Activated CD8-positive, alpha-beta memory T cell treated with anti-CD3 and anti-CD28 coated beads for 36 hours (primary cell): ENCODE data around the gene FBXL7. TPM values are rescaled to one million over a fixed set of nuclear protein-coding genes. Genes with fewer than 3 reads are reported as not detected.

Experiments
- CTCF ChIA-PET: fragments of 350-600 bp; sonication (Branson Sonifier 250); formaldehyde crosslinking; loops from one replicate; lab custom pipeline; 2021; ENCODE audit warnings: antibody characterized with exemption; lab: Charles Lee
- POLR2A ChIA-PET: fragments of 350-600 bp; sonication (Branson Sonifier 250); formaldehyde crosslinking; loops from one replicate; lab custom pipeline; 2021; ENCODE audit warnings: antibody characterized with exemption; lab: Charles Lee
- total RNA-seq, 2 experiments: library from RNA; stranded (reverse); gene quantifications; one replicate each; pipeline ENCODE4 v1.2.3, GENCODE V29; 2021

Gene FBXL7
- total RNA-seq, 2 experiments from 2014 or later: not detected

DNA sequence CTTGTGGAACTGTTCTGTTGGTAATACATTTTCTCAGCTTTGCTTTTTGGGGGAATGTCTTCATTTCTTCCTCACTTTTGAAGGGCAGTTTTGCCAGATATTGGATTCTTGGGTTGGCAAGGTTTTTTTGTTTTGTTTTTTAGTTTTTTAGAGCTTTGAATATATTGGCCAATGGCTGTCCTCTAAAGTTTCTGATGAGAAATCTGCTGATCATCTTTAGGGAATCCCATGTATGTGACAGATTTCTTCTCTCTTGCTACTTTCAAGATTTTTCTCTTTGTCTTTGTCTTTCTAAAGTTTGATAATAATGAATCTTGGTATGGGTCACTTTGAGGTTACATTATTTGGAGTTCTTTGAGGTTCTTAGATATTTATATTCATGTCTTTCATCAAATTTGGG lies 227.4 kb downstream of the FBXL7 start:
- ChIA-PET POLR2A (no interaction called here), CTCF (no interaction called here)

DNA sequence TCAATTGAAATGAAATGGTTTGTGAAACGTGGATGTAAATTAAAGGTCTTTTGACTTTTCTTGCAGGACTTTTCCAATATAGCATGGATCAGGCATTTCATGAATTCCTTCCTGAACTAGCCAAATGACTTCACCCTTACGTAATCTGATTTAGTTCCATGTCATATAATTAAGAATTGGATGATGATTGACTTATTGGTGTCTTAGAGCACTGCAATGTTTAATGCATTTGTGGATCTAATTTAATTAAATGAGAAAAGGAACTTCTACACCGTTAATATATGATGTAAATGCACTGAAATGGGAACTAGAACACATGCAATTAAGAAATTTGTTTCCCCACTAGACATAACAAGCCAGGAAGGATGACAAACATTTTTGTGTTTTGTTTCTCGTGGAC lies 228.8 kb downstream of the FBXL7 start:
- ChIA-PET POLR2A (no interaction called here), CTCF (no interaction called here)

- CTCF ChIA-PET: no interaction called here
Observed at GRCh38 chr5:15731699-15732098, 231.7 kb downstream of the FBXL7 start.

DNA sequence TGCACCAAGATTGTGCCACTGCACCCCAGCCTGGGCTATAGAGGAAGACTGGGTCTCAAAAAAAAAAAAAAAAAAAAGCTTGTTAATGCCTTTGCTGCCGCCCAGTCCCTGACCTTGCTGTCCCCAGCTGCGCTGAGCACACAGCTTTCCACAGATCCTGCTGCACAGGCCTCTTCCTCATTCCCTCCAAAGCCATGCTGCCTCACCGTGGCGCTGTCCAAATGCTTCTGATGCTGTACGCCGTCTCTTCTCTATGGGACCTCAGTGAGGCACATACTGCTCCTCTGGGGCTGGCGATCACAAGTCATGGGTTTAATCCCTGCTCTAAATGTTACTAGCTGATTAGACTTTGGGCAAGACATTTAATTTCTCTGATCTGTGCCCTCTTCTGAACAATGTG lies 234.1 kb downstream of the FBXL7 start:
- ChIA-PET POLR2A (interaction anchor here (0.6 kb wide), 1 partner anchor 1201 kb away, joined by 6 read pairs; no protein-coding TSS in a partner anchor), CTCF (no interaction called here)

More at GRCh38 chr5:15731699-15732098, 231.7 kb downstream of the FBXL7 start:
- POLR2A ChIA-PET: no interaction called here

- POLR2A ChIA-PET: no interaction called here
- CTCF ChIA-PET: no interaction called here
Observed at GRCh38 chr5:15737036-15737821, 237.2 kb downstream of the FBXL7 start.

GRCh38 chr5:15737871-15738664 lies 238.1 kb downstream of the FBXL7 start:
- ChIA-PET POLR2A (no interaction called here), CTCF (no interaction called here)

GRCh38 chr5:15740383-15740782 lies 240.4 kb downstream of the FBXL7 start:
- ChIA-PET CTCF (no interaction called here), POLR2A (no interaction called here)

GRCh38 chr5:15741591-15741990 lies 241.6 kb downstream of the FBXL7 start:
- CTCF ChIA-PET: no interaction called here
- POLR2A ChIA-PET: interaction anchor here (0.7 kb wide), 1 partner anchor 135 kb away, joined by 3 read pairs; no protein-coding TSS in a partner anchor

DNA sequence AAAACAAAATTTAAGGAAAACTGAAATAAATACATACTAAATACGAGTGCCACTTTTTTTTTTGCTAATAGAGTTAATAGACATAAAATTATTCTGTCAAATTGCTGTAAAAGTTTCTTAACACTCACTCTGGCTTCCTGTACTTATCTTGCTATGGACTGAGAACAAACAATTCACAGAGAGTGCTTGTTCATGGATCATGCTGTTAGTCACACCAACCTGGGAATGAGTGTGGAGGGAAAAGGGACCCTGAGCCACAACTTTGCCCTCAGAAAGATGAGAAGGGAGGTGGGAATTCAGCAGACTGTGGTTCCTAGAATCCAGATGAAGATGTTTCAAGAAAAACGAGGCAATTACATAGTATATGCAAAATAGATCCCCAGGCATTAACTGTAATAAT lies 246.9 kb downstream of the FBXL7 start:
- ChIA-PET POLR2A (no interaction called here), CTCF (no interaction called here)

DNA sequence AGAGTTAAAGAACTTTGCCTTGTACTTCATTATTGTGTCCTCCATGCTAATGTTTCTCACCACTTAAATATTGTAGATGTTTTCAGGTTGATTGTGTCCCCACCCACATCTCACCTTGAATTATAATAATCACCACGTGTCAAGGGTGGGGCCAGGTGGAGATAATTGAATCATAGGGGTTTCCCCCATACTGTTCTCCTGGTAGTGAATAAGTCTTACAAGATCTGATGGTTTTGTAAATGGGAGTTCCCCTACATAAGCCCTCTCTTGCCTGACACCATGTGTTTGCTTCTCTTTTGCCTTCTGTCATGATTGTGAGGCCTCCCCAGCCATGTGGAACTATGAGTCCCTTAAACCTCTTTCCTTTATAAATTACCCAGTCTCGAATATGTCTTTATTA lies 248.3 kb downstream of the FBXL7 start:
- POLR2A ChIA-PET: no interaction called here
- CTCF ChIA-PET: no interaction called here

DNA sequence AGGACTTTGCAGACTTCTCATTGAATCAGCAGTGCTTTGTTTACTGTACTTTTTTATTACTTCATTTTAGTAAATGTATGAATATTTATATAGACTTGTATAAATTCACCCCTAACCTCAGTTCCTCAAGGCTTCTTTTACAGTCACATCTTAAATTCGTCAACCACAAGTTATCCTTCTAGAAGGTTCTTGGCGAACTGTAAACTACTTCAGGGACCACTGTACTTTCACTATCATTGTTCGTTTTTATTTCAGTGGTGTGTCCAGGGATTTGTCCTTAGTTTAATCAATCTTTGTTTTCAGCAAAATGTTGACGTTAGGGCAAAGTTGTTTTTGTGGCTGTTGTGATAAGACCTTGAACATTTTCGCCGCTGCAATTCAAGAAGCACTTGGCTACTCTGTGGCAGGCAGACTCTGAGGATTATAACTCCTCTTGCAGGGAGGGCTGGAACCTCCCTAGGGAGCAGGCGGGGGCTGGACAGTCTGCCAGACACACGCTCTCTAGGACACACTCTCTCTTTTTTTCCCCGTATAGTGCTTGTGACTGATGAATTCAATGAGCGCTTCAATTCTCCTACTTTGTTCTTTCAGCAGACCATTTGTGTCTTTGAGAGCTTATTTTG lies 252.8 kb downstream of the FBXL7 start:
- ChIA-PET POLR2A (no interaction called here), CTCF (no interaction called here)

GRCh38 chr5:15753752-15754151 lies 253.8 kb downstream of the FBXL7 start:
- ChIA-PET CTCF (no interaction called here), POLR2A (no interaction called here)

GRCh38 chr5:15757103-15757502 lies 257.1 kb downstream of the FBXL7 start:
- ChIA-PET CTCF (no interaction called here), POLR2A (no interaction called here)

- CTCF ChIA-PET: no interaction called here
- POLR2A ChIA-PET: no interaction called here
Observed at GRCh38 chr5:15757619-15758018, 257.6 kb downstream of the FBXL7 start.

DNA sequence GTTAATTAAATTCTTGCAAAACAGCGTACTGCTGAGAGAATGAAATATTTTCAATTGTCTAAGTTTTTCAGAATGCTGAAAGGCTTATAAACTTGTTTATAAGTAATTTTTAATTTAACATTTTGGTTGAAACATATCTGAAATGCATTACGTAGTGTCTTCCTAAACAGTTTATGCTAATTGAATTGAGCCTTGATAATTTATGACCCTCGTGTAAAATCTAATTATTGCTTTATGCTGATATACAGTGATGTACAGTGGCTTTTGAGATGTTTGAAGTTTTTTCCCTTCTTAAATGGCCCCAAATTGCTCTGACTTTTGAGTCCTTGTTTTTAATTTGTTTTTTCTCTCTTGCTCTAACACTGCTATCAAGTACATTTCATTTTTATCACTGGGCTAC lies 262.7 kb downstream of the FBXL7 start:
- ChIA-PET CTCF (no interaction called here), POLR2A (no interaction called here)

DNA sequence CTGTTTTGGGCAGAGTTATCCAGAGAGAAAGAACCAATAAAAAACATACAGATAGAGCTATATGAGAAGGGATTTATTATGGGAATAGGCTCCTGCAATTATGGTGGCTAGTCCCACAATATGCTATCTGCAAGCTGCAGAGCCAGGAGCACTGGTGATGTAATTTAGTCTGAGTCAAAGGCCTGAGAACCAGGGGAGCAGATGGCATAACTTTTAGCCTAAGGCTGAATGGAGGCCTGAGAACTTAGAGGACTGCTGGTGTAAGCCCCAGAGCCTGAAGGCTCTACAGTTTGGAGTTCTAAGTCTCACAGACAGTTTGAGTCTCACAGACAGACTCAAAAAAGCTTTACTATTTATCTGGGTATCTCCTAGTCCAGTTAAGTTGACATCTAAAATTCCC lies 263.8 kb downstream of the FBXL7 start:
- ChIA-PET CTCF (no interaction called here), POLR2A (no interaction called here)

GRCh38 chr5:15768936-15769335 lies 269.0 kb downstream of the FBXL7 start:
- POLR2A ChIA-PET: no interaction called here
- CTCF ChIA-PET: no interaction called here

GRCh38 chr5:15772131-15772530 lies 272.2 kb downstream of the FBXL7 start:
- ChIA-PET CTCF (no interaction called here), POLR2A (no interaction called here)

DNA sequence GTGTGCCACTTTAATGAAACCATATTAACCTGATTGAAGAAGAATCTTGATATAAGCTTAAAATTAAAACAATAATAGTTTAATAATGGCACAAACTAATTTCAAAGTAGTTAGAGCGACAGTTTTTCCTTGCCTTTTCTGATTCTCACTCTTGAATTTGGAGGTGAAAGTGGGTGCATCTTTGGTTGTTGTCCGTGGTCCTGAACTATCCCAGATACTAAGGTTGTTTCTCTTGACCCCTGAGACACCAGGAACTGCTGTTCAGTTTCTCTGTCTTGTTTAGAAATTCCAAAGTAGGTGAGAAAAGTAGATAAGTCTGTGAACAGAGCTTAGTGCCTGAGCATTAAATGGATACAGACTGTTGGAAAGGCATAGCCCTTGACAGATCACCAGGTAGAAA lies 274.7 kb downstream of the FBXL7 start:
- POLR2A ChIA-PET: no interaction called here
- CTCF ChIA-PET: interaction anchor here (0.6 kb wide), 1 partner anchor 837 kb away, joined by 3 read pairs; no protein-coding TSS in a partner anchor

DNA sequence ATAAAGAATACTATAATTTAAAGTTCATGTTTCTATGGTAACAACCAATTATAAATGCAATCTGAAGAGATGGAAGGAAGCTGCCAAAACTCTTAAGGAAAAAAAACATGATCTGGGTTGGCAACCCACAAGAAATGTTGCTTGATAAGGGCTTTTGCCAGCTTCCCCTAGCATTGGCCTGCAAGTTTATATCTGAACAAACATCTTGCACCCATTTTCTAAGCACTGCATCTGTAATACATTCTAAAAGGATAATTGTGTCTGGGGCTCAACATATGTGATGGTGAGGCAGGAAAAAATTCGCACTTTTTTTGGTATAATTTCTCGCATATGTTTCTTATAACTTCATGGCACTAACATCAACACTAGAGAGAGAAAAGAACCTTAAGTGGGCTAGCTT lies 276.4 kb downstream of the FBXL7 start:
- CTCF ChIA-PET: no interaction called here

More for the DNA sequence above, 276.4 kb downstream of the FBXL7 start:
- POLR2A ChIA-PET: no interaction called here
